HL-60 (cell line): Measurements from ENCODE around the gene CACNA2D1.

Source experiments
- CTCF ChIP-seq: IDR thresholded peaks from one replicate; pipeline ENCODE4 v1.5.1; 2011; ENCODE audit warnings: low read length, control low read depth, inconsistent platforms; ENCODE audit not compliant: insufficient read depth
- GABPA ChIP-seq: IDR thresholded peaks from 2 replicates; pipeline ENCODE4 v1.6.1; 2012; ENCODE audit warnings: low read depth
- POLR2AphosphoS5 ChIP-seq: IDR thresholded peaks from 2 replicates; pipeline ENCODE4 v1.6.1; 2012; ENCODE audit warnings: low read depth
- REST ChIP-seq: IDR thresholded peaks from 2 replicates; pipeline ENCODE4 v1.6.1; 2012; ENCODE audit warnings: low read depth; ENCODE audit not compliant: insufficient replicate concordance

DNA sequence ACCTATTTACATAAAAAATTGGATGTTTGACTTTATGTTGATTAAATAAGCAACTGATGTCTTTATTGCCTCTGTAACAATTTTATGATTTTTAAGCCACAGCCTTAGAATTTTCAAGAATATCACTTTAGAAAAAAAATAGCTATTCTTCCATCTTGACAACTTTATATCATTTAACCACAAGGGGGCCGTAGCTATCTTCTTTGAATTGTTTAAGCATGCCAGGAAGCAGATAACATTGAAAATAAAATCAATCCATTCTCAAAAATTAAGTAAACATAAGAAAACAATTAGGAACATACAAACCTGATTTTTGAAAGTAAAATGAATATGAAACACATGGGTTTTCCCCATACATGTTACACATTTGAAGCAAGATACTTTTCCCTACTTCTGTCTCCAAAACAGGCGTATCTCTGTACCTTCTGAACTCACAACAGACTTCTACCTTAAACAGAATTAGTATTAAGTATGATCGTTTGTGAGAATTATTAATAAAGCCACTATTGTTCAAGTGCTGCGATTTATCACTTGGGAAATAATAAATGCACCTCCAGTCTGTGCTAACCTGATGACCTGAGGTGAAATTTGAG lies 209.0 kb downstream of the CACNA2D1 start:
- TF ChIP-seq CTCF: peak; percentile 4
- TF ChIP-seq POLR2AphosphoS5: no peak
- TF ChIP-seq REST: no peak
- TF ChIP-seq GABPA: no peak
